Activated B cell treated with CpG ODN at 0.5 μM for 24 hours (primary cell): Measurements from ENCODE around the gene WNT2. TPM values are rescaled to one million over a fixed set of nuclear protein-coding genes. Genes with fewer than 3 reads are reported as not detected.

Source experiments
- ATAC-seq: fragments of 200-7000 bp; cut with Tn5 transposase; one replicate; pipeline ENCODE4 v1.10.0; 2021; ENCODE audit warnings: low read depth, mild to moderate bottlenecking, moderate library complexity
- CTCF ChIA-PET: fragments of 350-600 bp; sonication (Branson Sonifier 250); formaldehyde crosslinking; loops from one replicate; lab custom pipeline; 2021; ENCODE audit warnings: antibody characterized with exemption; lab: Charles Lee
- POLR2A ChIA-PET: fragments of 350-600 bp; sonication (Branson Sonifier 250); formaldehyde crosslinking; loops from one replicate; lab custom pipeline; 2021; ENCODE audit warnings: antibody characterized with exemption; lab: Charles Lee
- DNase-seq: peaks from one replicate; pipeline ENCODE4 v3.0.0; 2022
- H3K27ac Mint-ChIP-seq: one replicate; pipeline ENCODE4 v1.8.0; 2020; ENCODE audit warnings: mixed read lengths
- H3K27me3 Mint-ChIP-seq: one replicate; pipeline ENCODE4 v1.8.0; 2021; ENCODE audit warnings: mixed read lengths
- H3K36me3 Mint-ChIP-seq: one replicate; pipeline ENCODE4 v1.8.0; 2021; ENCODE audit warnings: low read depth, mixed read lengths
- H3K4me1 Mint-ChIP-seq: one replicate; pipeline ENCODE4 v1.8.0; 2021; ENCODE audit warnings: mixed read lengths
- H3K4me3 Mint-ChIP-seq: one replicate; pipeline ENCODE4 v1.8.0; 2020; ENCODE audit warnings: mild to moderate bottlenecking, mixed read lengths
- H3K9me3 Mint-ChIP-seq: one replicate; pipeline ENCODE4 v1.8.0; 2020; ENCODE audit warnings: mixed read lengths
- intact Hi-C: fragments of 100-400 bp; cut with micrococcal nuclease; formaldehyde crosslinking; loops from one replicate; pipeline ENCODE4 v1.15.1; 2024
- total RNA-seq: library from RNA; stranded (reverse); gene quantifications from 2 replicates; pipeline ENCODE4 v1.2.3, GENCODE V29; 2022
- TF ChIP-seq, protein P1 (sequence below): fragments of 200-600 bp; IDR thresholded peaks from one replicate; pipeline ENCODE4 v1.8.0; 2022; ENCODE audit warnings: antibody characterized with exemption, mild to moderate bottlenecking

Gene WNT2
- total RNA-seq, 1 donor from 2014 or later, result not detected

DNA sequence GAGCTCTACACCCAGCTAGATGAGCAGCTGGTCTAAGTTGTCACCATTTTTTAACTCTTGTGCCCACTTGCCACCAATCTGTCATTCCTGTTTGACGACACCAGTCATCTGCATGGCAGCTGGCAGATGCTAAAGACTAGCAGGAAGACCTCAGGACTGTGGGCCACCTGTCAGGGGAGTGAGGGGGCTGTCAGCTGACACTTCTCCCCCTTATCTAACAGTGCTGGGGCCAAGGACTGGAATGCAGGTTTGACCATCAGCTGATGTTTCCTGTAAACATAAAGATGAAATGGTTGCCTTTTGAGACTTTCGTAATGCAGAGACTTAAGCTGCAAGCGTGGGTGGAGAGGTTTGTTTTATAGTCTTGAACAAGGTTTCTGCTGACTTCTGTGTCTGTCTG lies 93.5 kb downstream of the WNT2 start:
- Mint-ChIP-seq H3K27ac (no peak overlapping the region), H3K36me3 (no peaks in the 10 kb centered on the region), H3K27me3 (no peaks in the 10 kb centered on the region), H3K4me3 (no peak overlapping the region), H3K4me1 (no peaks in the 10 kb centered on the region), H3K9me3 (no peaks in the 10 kb centered on the region)
- CTCF ChIA-PET, result interaction anchor here (0.6 kb wide), 1 partner anchor 924 kb away, joined by 3 read pairs; no protein-coding TSS in a partner anchor
- intact Hi-C loops, result no loop called here
- no peak for DNase-seq
- no peak for ATAC-seq
- POLR2A ChIA-PET, result no interaction called here
- TF ChIP-seq, protein P1, sequence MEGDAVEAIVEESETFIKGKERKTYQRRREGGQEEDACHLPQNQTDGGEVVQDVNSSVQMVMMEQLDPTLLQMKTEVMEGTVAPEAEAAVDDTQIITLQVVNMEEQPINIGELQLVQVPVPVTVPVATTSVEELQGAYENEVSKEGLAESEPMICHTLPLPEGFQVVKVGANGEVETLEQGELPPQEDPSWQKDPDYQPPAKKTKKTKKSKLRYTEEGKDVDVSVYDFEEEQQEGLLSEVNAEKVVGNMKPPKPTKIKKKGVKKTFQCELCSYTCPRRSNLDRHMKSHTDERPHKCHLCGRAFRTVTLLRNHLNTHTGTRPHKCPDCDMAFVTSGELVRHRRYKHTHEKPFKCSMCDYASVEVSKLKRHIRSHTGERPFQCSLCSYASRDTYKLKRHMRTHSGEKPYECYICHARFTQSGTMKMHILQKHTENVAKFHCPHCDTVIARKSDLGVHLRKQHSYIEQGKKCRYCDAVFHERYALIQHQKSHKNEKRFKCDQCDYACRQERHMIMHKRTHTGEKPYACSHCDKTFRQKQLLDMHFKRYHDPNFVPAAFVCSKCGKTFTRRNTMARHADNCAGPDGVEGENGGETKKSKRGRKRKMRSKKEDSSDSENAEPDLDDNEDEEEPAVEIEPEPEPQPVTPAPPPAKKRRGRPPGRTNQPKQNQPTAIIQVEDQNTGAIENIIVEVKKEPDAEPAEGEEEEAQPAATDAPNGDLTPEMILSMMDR, result no peak

DNA sequence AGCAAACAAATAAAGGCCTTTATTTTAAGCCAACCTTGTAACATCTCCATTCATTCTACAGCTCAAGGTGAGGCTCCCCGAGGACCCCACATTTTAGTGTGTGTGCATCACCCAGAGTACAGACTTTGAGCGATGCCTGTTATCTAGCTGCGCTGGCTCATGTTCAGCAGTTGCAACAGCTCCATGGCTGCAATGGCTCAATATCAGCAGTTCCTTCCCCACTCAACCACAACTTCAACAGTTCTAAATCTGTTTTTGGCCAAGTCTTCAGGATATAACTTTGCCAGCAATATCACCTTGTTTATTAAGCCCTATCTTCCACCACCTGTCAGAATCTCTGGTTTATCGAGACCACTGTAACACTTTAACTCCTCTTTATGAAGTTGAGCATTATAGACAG lies 95.8 kb downstream of the WNT2 start:
- H3K27ac Mint-ChIP-seq, result no peak overlapping the region
- ChIA-PET POLR2A (no interaction called here), CTCF (no interaction called here)
- no peak for DNase-seq
- H3K27me3 Mint-ChIP-seq, result no peaks in the 10 kb centered on the region
- no peak overlapping the region for H3K4me3 Mint-ChIP-seq
- H3K9me3 Mint-ChIP-seq, result no peaks in the 10 kb centered on the region
- intact Hi-C loops, result no loop called here
- TF ChIP-seq, protein P1, result no peak
- no peak for ATAC-seq
- no peaks in the 10 kb centered on the region for H3K36me3 Mint-ChIP-seq
- H3K4me1 Mint-ChIP-seq, result no peaks in the 10 kb centered on the region

DNA sequence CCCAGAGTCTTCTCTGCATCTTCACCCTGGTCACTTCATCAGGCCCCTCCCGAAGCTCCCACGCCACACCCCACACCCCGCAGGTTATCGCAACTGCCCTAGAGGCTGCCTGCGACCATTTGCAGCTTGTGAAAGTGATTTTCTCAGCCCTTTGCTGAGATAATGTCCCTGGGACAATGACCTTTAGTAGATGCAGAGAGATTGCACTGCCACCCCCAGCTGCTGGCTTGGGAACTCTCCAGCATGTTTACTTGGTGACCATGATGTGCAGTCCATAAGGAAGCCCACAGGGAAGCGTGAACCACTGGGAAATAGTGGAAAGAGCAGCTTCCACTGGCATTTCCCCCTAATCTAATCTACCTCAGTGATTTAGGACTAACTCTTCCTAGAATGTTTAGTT lies 97.3 kb downstream of the WNT2 start:
- ATAC-seq, result no peak
- Mint-ChIP-seq H3K9me3 (no peaks in the 10 kb centered on the region), H3K27ac (no peak overlapping the region), H3K4me1 (no peaks in the 10 kb centered on the region), H3K36me3 (no peaks in the 10 kb centered on the region), H3K4me3 (no peak overlapping the region), H3K27me3 (no peaks in the 10 kb centered on the region)
- TF ChIP-seq, protein P1, result no peak
- intact Hi-C loops, result no loop called here
- DNase-seq, result no peak
- POLR2A ChIA-PET, result no interaction called here
- CTCF ChIA-PET, result no interaction called here

Other genes with a start within 250 kb of the WNT2 start
- gene ASZ1, start 104.4 kb upstream of the WNT2 start, total RNA-seq, result not detected in 2 replicates
- not detected in 2 replicates for gene CFTR, start 157.0 kb upstream of the WNT2 start, total RNA-seq